ENCODE measurements around the gene KCTD11. TPM values are rescaled to one million over a fixed set of nuclear protein-coding genes. Genes with fewer than 3 reads are reported as not detected.
"Not testable (repeated sequence)": the region's sequence is repeated elsewhere in the genome, so short reads cannot be mapped to it uniquely, and the experiment has no call there.

The KCTD11 gene
- total RNA-seq, 1 experiment from 2014 or later: 16.4 TPM

- POLR2A ChIA-PET (ENCODE audit: unreplicated experiment): interaction anchor here (0.5 to 1.1 kb wide), 13 partner anchors 15 to 306 kb away, joined by 3 to 13 read pairs (median 5); partner anchors contain the start of genes GABARAP and TMEM256
- H3K36me3 ChIP-seq (ENCODE audit: low read depth): no peaks in the 10 kb centered on the region
Measured at GRCh38 chr17:7329997-7330637, 21.8 kb upstream of the KCTD11 start.

GRCh38 chr17:7330638-7331015, 21.3 kb upstream of the KCTD11 start:
- peak overlapping the region; percentile 90 for H2AFZ ChIP-seq
- no peaks in the 10 kb centered on the region for H4K20me1 ChIP-seq (ENCODE audit: insufficient read depth)
- peak overlapping the region; percentile 96 for H3K4me2 ChIP-seq
- H3K36me3 ChIP-seq (ENCODE audit: low read depth): no peaks in the 10 kb centered on the region
- POLR2A ChIA-PET (ENCODE audit: unreplicated experiment): interaction anchor here (0.6 kb wide), 1 partner anchor 73 kb away, joined by 10 read pairs; the partner anchor contains the start of gene TMEM256
- no peaks in the 10 kb centered on the region for H3K9me3 ChIP-seq (ENCODE audit: insufficient read depth, low read depth)
- peak overlapping the region; percentile 100 for H3K4me3 ChIP-seq
- H3K79me2 ChIP-seq (ENCODE audit: low read depth): peaks cover 25% of the 10 kb centered on the region
- no peaks in the 10 kb centered on the region for H3K27me3 ChIP-seq (ENCODE audit: insufficient read depth, low read depth)
- H3K9me2 ChIP-seq (ENCODE audit: insufficient read depth): no peaks in the 10 kb centered on the region
- BruUV-seq (replicated peaks): no TSS peak
- H3K27ac ChIP-seq: no peak overlapping the region
- DNase-seq: no peak
- H3K4me1 ChIP-seq (replicated peaks; ENCODE audit: insufficient read depth): peaks cover 16% of the 10 kb centered on the region
- peaks cover 9% of the 10 kb centered on the region; the same call in 1 of the 2 replicates for H3F3A ChIP-seq (ENCODE audit: insufficient read depth, low read depth)
- CTCF ChIA-PET: no interaction called here
- TF ChIP-seq CTCF (conservative IDR thresholded peaks at IDR 0.05): no peak
- no peak for TF ChIP-seq EZH2 (IDR thresholded peaks at IDR 0.05; ENCODE audit: low read depth)
- intact Hi-C loops (cut with micrococcal nuclease; ENCODE audit: unreplicated experiment): no loop called here

More at GRCh38 chr17:7329997-7330637, 21.8 kb upstream of the KCTD11 start:
- peak overlapping the region; percentile 67 for H3K27ac ChIP-seq
- no peaks in the 10 kb centered on the region for H3K9me2 ChIP-seq (ENCODE audit: insufficient read depth)
- H2AFZ ChIP-seq: peak overlapping the region; percentile 90
- H3K79me2 ChIP-seq (ENCODE audit: low read depth): peaks cover 25% of the 10 kb centered on the region
- no peaks in the 10 kb centered on the region for H3K9me3 ChIP-seq (ENCODE audit: insufficient read depth, low read depth)
- peak; percentile 73 to 84 for DNase-seq
- CTCF ChIA-PET: interaction anchor here (0.6 to 1.3 kb wide), 5 partner anchors 12 to 284 kb away, joined by 3 to 6 read pairs (median 3); no protein-coding TSS in a partner anchor
- peaks cover 9% of the 10 kb centered on the region; the same call in 1 of the 2 replicates for H3F3A ChIP-seq (ENCODE audit: insufficient read depth, low read depth)
- peak overlapping the region; percentile 96 for H3K4me2 ChIP-seq
- H3K27me3 ChIP-seq (ENCODE audit: insufficient read depth, low read depth): no peaks in the 10 kb centered on the region
- H4K20me1 ChIP-seq (ENCODE audit: insufficient read depth): no peaks in the 10 kb centered on the region
- peaks cover 16% of the 10 kb centered on the region for H3K4me1 ChIP-seq (replicated peaks; ENCODE audit: insufficient read depth)
- intact Hi-C loops (cut with micrococcal nuclease; ENCODE audit: unreplicated experiment): loop anchor here (2.0 kb wide), 1 partner anchor 21 kb away; no protein-coding TSS in a partner anchor
- peak overlapping the region; percentile 100 for H3K4me3 ChIP-seq
- TSS peak; percentile 94 for BruUV-seq (replicated peaks)
- TF ChIP-seq CTCF (conservative IDR thresholded peaks at IDR 0.05) (no peak), EZH2 (IDR thresholded peaks at IDR 0.05; ENCODE audit: low read depth) (no peak)

GRCh38 chr17:7332111-7332510, 19.9 kb upstream of the KCTD11 start:
- Histone ChIP-seq H3K4me3 (no peak overlapping the region), H3K9me3 (ENCODE audit: insufficient read depth, low read depth) (no peaks in the 10 kb centered on the region), H3K27ac (no peak overlapping the region), H3K36me3 (ENCODE audit: low read depth) (no peaks in the 10 kb centered on the region), H3K9me2 (ENCODE audit: insufficient read depth) (no peaks in the 10 kb centered on the region), H3F3A (ENCODE audit: insufficient read depth, low read depth) (peaks cover 9% of the 10 kb centered on the region; the same call in 1 of the 2 replicates), H4K20me1 (ENCODE audit: insufficient read depth) (no peaks in the 10 kb centered on the region), H3K27me3 (ENCODE audit: insufficient read depth, low read depth) (no peaks in the 10 kb centered on the region), H3K4me1 (replicated peaks; ENCODE audit: insufficient read depth) (peaks cover 16% of the 10 kb centered on the region), H3K79me2 (ENCODE audit: low read depth) (peaks cover 18% of the 10 kb centered on the region), H2AFZ (no peak overlapping the region), H3K4me2 (no peak overlapping the region)
- TF ChIP-seq EZH2 (IDR thresholded peaks at IDR 0.05; ENCODE audit: low read depth): no peak
- no peak for TF ChIP-seq CTCF (conservative IDR thresholded peaks at IDR 0.05)
- DNase-seq: no peak
- intact Hi-C loops (cut with micrococcal nuclease; ENCODE audit: unreplicated experiment): no loop called here
- no TSS peak for BruUV-seq (replicated peaks)
- CTCF ChIA-PET: no interaction called here
- POLR2A ChIA-PET (ENCODE audit: unreplicated experiment): no interaction called here

GRCh38 chr17:7332600-7333069, 19.3 kb upstream of the KCTD11 start:
- H3K4me3 ChIP-seq; H3K27me3 ChIP-seq (ENCODE audit: insufficient read depth, low read depth); H2AFZ ChIP-seq; H3K36me3 ChIP-seq (ENCODE audit: low read depth); H3K9me3 ChIP-seq (ENCODE audit: insufficient read depth, low read depth); POLR2A ChIA-PET (ENCODE audit: unreplicated experiment); intact Hi-C loops (cut with micrococcal nuclease; ENCODE audit: unreplicated experiment); H3F3A ChIP-seq (ENCODE audit: insufficient read depth, low read depth); H4K20me1 ChIP-seq (ENCODE audit: insufficient read depth); BruUV-seq (replicated peaks); CTCF ChIA-PET; DNase-seq; H3K27ac ChIP-seq; H3K4me2 ChIP-seq; H3K9me2 ChIP-seq (ENCODE audit: insufficient read depth): not testable (repeated sequence)
- peaks cover 13% of the 10 kb centered on the region for H3K79me2 ChIP-seq (ENCODE audit: low read depth)
- H3K4me1 ChIP-seq (replicated peaks; ENCODE audit: insufficient read depth): peaks cover 15% of the 10 kb centered on the region
